ENCODE results near the gene RAC2.
A peak's percentile ranks its signal among the peaks of the same experiment; 100 is the strongest.

The RAC2 gene

DNA sequence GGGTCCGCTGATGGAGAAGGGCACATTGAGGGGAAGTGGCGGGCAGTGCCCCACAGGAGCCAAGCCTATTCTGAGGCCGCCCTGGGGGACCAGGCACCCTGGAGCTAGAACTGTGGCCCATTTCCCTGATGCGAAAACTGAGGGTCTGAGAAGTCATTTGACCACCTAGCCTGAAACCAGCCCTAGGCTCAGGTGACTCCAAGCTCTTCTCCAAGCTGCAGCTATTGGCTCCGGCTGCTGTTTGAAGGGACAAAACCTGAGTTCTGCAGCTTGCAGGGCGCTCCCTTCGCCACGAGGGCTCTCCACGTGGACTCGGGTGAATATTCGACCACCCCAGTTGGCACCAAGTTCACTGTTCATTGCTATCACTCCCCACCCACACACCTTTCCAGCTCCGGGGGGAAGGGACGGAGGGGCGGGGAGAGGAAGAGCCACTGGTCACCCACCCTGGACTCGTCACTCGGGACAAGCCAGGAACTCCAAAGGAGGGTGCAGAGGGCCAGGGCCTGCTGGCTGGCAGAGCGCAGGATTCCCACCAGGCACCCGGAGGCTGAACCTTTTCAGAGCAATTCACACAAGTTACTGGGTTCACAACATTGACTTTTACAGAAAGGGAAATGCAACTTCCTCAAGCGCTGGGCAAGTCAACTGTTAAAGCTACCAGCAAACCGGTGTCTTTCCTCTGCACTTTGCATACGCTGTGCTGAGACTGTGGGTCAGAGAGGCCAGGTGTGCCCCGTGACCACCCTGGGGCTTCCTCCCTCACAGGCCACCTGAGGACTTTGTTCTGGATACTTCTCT, 1.1 kb upstream of the RAC2 start:
- peaks cover 8% of the 10 kb centered on the region; the same call in 1 of the 2 replicates for H3K79me2 ChIP-seq (ENCODE audit: insufficient read depth, low read length)
- no peak for TF ChIP-seq EZH2 (IDR thresholded peaks at IDR 0.05; ENCODE audit: borderline replicate concordance, low read length)
- TF ChIP-seq, protein P1, sequence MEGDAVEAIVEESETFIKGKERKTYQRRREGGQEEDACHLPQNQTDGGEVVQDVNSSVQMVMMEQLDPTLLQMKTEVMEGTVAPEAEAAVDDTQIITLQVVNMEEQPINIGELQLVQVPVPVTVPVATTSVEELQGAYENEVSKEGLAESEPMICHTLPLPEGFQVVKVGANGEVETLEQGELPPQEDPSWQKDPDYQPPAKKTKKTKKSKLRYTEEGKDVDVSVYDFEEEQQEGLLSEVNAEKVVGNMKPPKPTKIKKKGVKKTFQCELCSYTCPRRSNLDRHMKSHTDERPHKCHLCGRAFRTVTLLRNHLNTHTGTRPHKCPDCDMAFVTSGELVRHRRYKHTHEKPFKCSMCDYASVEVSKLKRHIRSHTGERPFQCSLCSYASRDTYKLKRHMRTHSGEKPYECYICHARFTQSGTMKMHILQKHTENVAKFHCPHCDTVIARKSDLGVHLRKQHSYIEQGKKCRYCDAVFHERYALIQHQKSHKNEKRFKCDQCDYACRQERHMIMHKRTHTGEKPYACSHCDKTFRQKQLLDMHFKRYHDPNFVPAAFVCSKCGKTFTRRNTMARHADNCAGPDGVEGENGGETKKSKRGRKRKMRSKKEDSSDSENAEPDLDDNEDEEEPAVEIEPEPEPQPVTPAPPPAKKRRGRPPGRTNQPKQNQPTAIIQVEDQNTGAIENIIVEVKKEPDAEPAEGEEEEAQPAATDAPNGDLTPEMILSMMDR (IDR thresholded peaks at IDR 0.05; ENCODE audit: low read length), result no peak
- H3K4me1 ChIP-seq (ENCODE audit: insufficient read depth, low read length, severe bottlenecking), result peaks cover 69% of the 10 kb centered on the region
- no peak overlapping the region for H2AFZ ChIP-seq (ENCODE audit: low read length)
- H3F3A ChIP-seq (ENCODE audit: insufficient read depth, low read length), result 0 out of 2 replicates have a peak, but pooled peaks cover 3% of the 10 kb centered on the region
- peaks cover 20% of the 10 kb centered on the region for H3K36me3 ChIP-seq (ENCODE audit: insufficient read depth, low read length)
- H3K9me2 ChIP-seq (ENCODE audit: low read depth, low read length), result no peaks in the 10 kb centered on the region
- H3K9ac ChIP-seq (ENCODE audit: low read length), result peak overlapping the region; percentile 56
- peak overlapping the region; percentile 91 for H3K4me3 ChIP-seq (ENCODE audit: low read depth, low read length, poor library complexity, severe bottlenecking)
- H3K9me3 ChIP-seq (ENCODE audit: low read length), result no peaks in the 10 kb centered on the region
- H3K27me3 ChIP-seq (ENCODE audit: insufficient read depth, low read length), result no peaks in the 10 kb centered on the region
- peak overlapping the region; percentile 80 for H3K4me2 ChIP-seq (ENCODE audit: low read length)
- H4K20me1 ChIP-seq (ENCODE audit: insufficient read depth, low read length), result no peaks in the 10 kb centered on the region
- H3K27ac ChIP-seq (ENCODE audit: low read depth, low read length, poor library complexity, severe bottlenecking), result peak overlapping the region; percentile 97

DNA sequence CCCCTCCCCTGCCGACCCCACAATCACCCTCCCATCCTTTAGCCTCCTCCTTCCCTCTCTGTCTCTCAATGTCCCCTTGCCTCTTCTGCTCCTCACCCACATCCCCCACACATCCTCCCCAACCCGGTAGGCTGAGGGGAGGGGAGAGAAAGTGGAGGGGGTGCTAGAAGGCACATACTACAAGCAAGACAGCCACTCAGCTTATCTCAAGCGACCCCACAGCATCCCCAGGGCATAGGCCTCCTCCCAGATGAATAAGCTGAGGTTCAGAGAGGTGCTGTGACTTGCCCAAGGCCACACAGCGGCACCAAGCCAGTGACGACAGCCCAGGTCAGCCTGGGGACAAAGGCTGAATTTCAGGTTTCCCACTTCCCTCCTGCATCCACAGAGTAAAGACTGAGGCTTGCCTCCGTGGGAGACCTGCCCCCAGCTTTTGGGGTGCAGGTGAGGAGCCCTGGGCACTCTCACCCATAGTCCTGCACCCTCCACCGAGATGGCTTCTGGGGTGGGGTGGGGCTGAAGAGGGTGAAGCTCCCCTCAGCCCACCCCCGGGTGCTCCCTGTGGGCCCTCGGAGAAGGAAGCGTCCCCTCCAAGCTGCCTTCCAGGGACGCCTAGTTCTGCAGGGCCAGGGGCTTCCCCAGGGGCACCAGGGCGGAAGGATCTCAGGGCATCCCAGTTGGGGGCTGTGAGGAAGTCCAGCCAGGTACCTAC, 511 bp downstream of the RAC2 start:
- H3K4me2 ChIP-seq (ENCODE audit: low read length), result peak overlapping the region; percentile 80
- TF ChIP-seq EZH2 (IDR thresholded peaks at IDR 0.05; ENCODE audit: borderline replicate concordance, low read length), result no peak
- TF ChIP-seq, protein P1 (IDR thresholded peaks at IDR 0.05; ENCODE audit: low read length), result no peak
- peaks cover 8% of the 10 kb centered on the region; the same call in 1 of the 2 replicates for H3K79me2 ChIP-seq (ENCODE audit: insufficient read depth, low read length)
- H3K4me3 ChIP-seq (ENCODE audit: low read depth, low read length, poor library complexity, severe bottlenecking), result peak overlapping the region; percentile 91
- H3K27ac ChIP-seq (ENCODE audit: low read depth, low read length, poor library complexity, severe bottlenecking), result peak overlapping the region; percentile 97
- H3K9ac ChIP-seq (ENCODE audit: low read length), result peak overlapping the region; percentile 91
- 0 out of 2 replicates have a peak, but pooled peaks cover 3% of the 10 kb centered on the region for H3F3A ChIP-seq (ENCODE audit: insufficient read depth, low read length)
- no peaks in the 10 kb centered on the region for H4K20me1 ChIP-seq (ENCODE audit: insufficient read depth, low read length)
- no peaks in the 10 kb centered on the region for H3K27me3 ChIP-seq (ENCODE audit: insufficient read depth, low read length)
- no peaks in the 10 kb centered on the region for H3K9me3 ChIP-seq (ENCODE audit: low read length)
- no peaks in the 10 kb centered on the region for H3K9me2 ChIP-seq (ENCODE audit: low read depth, low read length)
- H3K36me3 ChIP-seq (ENCODE audit: insufficient read depth, low read length), result peaks cover 36% of the 10 kb centered on the region
- peaks cover 77% of the 10 kb centered on the region for H3K4me1 ChIP-seq (ENCODE audit: insufficient read depth, low read length, severe bottlenecking)
- H2AFZ ChIP-seq (ENCODE audit: low read length), result no peak overlapping the region

DNA sequence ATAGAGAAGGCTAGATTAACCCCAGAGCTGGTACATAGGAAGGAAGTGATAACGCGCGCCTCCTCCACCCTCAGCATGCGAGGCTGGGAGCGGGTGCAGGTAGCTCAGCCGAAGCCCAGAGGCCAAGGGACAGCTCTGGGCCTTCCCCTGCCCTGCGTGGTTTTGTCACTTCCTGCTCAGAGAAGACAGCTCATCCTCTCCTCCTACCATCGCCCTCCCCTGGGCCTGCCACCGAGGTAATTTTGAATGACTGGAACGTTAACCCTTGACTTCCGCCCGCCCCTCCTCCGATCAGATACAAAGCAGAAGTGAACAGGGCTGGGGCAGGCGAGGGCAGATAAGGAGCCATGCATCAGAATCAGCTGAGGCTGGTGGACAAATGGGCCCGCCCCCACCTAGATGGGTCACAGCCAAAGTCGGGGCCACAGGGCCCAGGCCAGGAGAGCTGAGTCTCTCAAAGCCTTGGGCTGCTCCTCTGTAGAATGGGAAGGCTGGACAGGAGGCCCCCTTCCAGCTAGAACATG, 1.6 kb downstream of the RAC2 start:
- peaks cover 8% of the 10 kb centered on the region; the same call in 1 of the 2 replicates for H3K79me2 ChIP-seq (ENCODE audit: insufficient read depth, low read length)
- H3K27ac ChIP-seq (ENCODE audit: low read depth, low read length, poor library complexity, severe bottlenecking), result peak overlapping the region; percentile 97
- no peaks in the 10 kb centered on the region for H3K27me3 ChIP-seq (ENCODE audit: insufficient read depth, low read length)
- H4K20me1 ChIP-seq (ENCODE audit: insufficient read depth, low read length), result no peaks in the 10 kb centered on the region
- no peaks in the 10 kb centered on the region for H3K9me2 ChIP-seq (ENCODE audit: low read depth, low read length)
- peaks cover 79% of the 10 kb centered on the region for H3K4me1 ChIP-seq (ENCODE audit: insufficient read depth, low read length, severe bottlenecking)
- H3K36me3 ChIP-seq (ENCODE audit: insufficient read depth, low read length), result peaks cover 46% of the 10 kb centered on the region
- no peak for TF ChIP-seq EZH2 (IDR thresholded peaks at IDR 0.05; ENCODE audit: borderline replicate concordance, low read length)
- TF ChIP-seq, protein P1 (IDR thresholded peaks at IDR 0.05; ENCODE audit: low read length), result no peak
- no peak overlapping the region for H2AFZ ChIP-seq (ENCODE audit: low read length)
- peak overlapping the region; percentile 91 for H3K9ac ChIP-seq (ENCODE audit: low read length)
- 0 out of 2 replicates have a peak, but pooled peaks cover 3% of the 10 kb centered on the region for H3F3A ChIP-seq (ENCODE audit: insufficient read depth, low read length)
- H3K4me2 ChIP-seq (ENCODE audit: low read length), result peak overlapping the region; percentile 80
- no peaks in the 10 kb centered on the region for H3K9me3 ChIP-seq (ENCODE audit: low read length)
- peak overlapping the region; percentile 91 for H3K4me3 ChIP-seq (ENCODE audit: low read depth, low read length, poor library complexity, severe bottlenecking)
